ENCODE results near the gene GPR31. TPM values are rescaled to one million over a fixed set of nuclear protein-coding genes. Genes with fewer than 3 reads are reported as not detected.

The GPR31 gene
- total and polyA plus RNA-seq, 2 of the 4 experiments (the other 2 are of a cell fraction) = not detected

DNA sequence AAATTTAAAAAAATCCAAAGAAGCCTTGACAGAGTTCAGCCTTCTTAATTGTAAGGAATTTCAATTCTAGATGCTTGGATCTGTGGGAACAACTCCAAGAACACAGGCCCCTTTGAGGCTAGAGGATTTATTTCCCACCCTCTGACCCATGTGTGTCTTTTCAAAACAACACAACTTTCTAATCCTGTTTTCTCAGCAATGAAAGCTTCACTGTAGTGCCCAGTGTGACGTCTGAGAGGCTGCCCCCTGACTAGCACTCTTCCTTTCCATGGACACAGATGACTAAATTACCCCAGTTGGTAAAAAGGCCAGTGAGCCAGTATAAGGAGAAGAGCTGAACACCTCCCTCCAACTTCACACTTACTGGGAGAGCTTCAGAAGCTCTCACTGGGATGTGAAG lies 51.4 kb downstream of the GPR31 start:
- H2AK5ac ChIP-seq (ENCODE audit: low read depth, low read length) = no peak overlapping the region
- dilution Hi-C loops (cut with HindIII; ENCODE audit: low sequenced_read_pairs, unreplicated experiment) = no loop called here
- no peaks in the 10 kb centered on the region for H3K4me1 ChIP-seq (ENCODE audit: control insufficient read depth, insufficient read depth, low read length)
- no peak overlapping the region for H3K18ac ChIP-seq (ENCODE audit: low read depth, low read length)
- ATAC-seq (ENCODE audit: low read depth) (no peak), DNase-seq (no peak)
- WGBS, 2 experiments (ENCODE audit: extremely low coverage in 2 of 2, insufficient read length in 1 of 2) = no CpG with 5 or more reads among the region's 1 CpG
- H4K91ac ChIP-seq (ENCODE audit: insufficient read depth, low read depth, low read length) = no peak overlapping the region
- no peak overlapping the region for H2BK120ac ChIP-seq (ENCODE audit: low read depth, low read length)
- H3K36me3 ChIP-seq (ENCODE audit: control insufficient read depth, insufficient read depth, low read length) = no peaks in the 10 kb centered on the region
- H3K14ac ChIP-seq (replicated peaks; ENCODE audit: low read depth, low read length) = no peak overlapping the region
- no peak overlapping the region for H3K4me3 ChIP-seq (ENCODE audit: insufficient read depth, low read depth, low read length)
- no peak for TF ChIP-seq RFX5 (IDR thresholded peaks at IDR 0.05; ENCODE audit: low read depth, low read length)
- no peak for TF ChIP-seq FOS (IDR thresholded peaks at IDR 0.05; ENCODE audit: low read depth, low read length)
- no peak for TF ChIP-seq SMC3 (IDR thresholded peaks at IDR 0.05; ENCODE audit: low read depth, low read length)
- TF ChIP-seq BHLHE40 (IDR thresholded peaks at IDR 0.05; ENCODE audit: low read depth, low read length) = no peak
- TF ChIP-seq USF2 (IDR thresholded peaks at IDR 0.05; ENCODE audit: low read depth, low read length) = no peak
- no peak for TF ChIP-seq NFE2L2 (IDR thresholded peaks at IDR 0.05; ENCODE audit: low read depth, low read length)
- TF ChIP-seq ELK1 (IDR thresholded peaks at IDR 0.05; ENCODE audit: borderline replicate concordance, low read depth, low read length) = no peak
- TF ChIP-seq MAZ (IDR thresholded peaks at IDR 0.05; ENCODE audit: borderline replicate concordance, low read depth, low read length) = no peak
- TF ChIP-seq CTCF (conservative IDR thresholded peaks at IDR 0.05; ENCODE audit: low read depth, low read length) = no peak
- CTCF ChIA-PET = no interaction called here
- no peak overlapping the region for H2BK15ac ChIP-seq (ENCODE audit: low read depth, low read length)
- no peak overlapping the region for H3K23ac ChIP-seq (ENCODE audit: low read depth, low read length)
- no peak overlapping the region for H4K5ac ChIP-seq (ENCODE audit: low read depth, low read length)
- H4K20me1 ChIP-seq (ENCODE audit: insufficient read depth, low read length) = no peaks in the 10 kb centered on the region
- BruUV-seq (replicated peaks) = no TSS peak
- no peak overlapping the region for H3K27ac ChIP-seq (ENCODE audit: insufficient read depth, low read length)
- no peak overlapping the region for H2AK9ac ChIP-seq (replicated peaks; ENCODE audit: low read depth, low read length, poor library complexity)
- H2BK20ac ChIP-seq (ENCODE audit: low read depth, low read length) = no peak overlapping the region
- H3K27me3 ChIP-seq (ENCODE audit: control insufficient read depth, insufficient read depth, low read length) = no peaks in the 10 kb centered on the region
- H3K56ac ChIP-seq (ENCODE audit: extremely low read depth, insufficient read depth, low read length) = no peak overlapping the region
- no peak overlapping the region for H2AFZ ChIP-seq (replicated peaks; ENCODE audit: low read length, poor library complexity)
- H3K9me3 ChIP-seq (ENCODE audit: control insufficient read depth, insufficient read depth, low read length) = peaks cover 36% of the 10 kb centered on the region
- H4K8ac ChIP-seq (ENCODE audit: low read depth in 2 of 2, low read length in 2 of 2) = no peak overlapping the region
- in situ Hi-C loops (cut with MboI; ENCODE audit: low sequenced_read_pairs) = no loop called here
- no peak overlapping the region for H3K4me2 ChIP-seq (ENCODE audit: low read depth, low read length)
- H3K9ac ChIP-seq (ENCODE audit: low read depth, low read length) = no peak overlapping the region
- intact Hi-C loops (cut with micrococcal nuclease) = no loop called here
- POLR2A ChIA-PET (ENCODE audit: unreplicated experiment) = no interaction called here
- no peaks in the 10 kb centered on the region for H3K9me1 ChIP-seq (ENCODE audit: insufficient read depth, low read length)
- H2BK5ac ChIP-seq (ENCODE audit: low read depth, low read length, poor library complexity, severe bottlenecking) = no peak overlapping the region
- H3K79me1 ChIP-seq (ENCODE audit: low read depth in 1 of 2, low read length in 2 of 2) = no peaks in the 10 kb centered on the region
- H3K4ac ChIP-seq (ENCODE audit: low read depth, low read length) = no peak overlapping the region
